ENCODE measurements around the gene C11orf91. TPM values are rescaled to one million over a fixed set of nuclear protein-coding genes. Genes with fewer than 3 reads are reported as not detected.

C11orf91 gene
- total RNA-seq, 1 donor from 2014 or later, result not detected

DNA sequence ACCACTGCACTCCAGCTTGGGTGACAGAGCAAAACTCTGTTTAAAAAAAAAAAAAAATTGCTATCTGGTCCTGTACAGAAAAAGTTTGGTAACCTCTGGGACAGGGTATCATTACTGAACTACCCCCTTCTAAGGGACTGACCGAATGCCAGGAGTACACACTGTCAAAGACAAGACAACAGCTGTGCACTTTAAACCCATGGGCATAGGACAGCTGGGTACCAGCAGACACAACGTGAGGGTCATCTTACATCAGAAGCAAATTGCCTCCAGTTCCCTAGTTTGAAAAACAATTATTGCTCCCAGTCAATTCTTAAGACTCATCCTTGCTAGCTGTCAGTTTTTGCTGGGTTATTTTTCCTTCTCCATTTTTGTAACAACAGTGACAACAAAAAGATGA, 17.8 kb upstream of the C11orf91 start:
- ATAC-seq (no peak), DNase-seq (no peak)
- intact Hi-C loops (cut with DNase I), result no loop called here
- Histone ChIP-seq H3K27ac (no peak overlapping the region), H3K27me3 (ENCODE audit: low read depth) (no peaks in the 10 kb centered on the region), H3K36me3 (peaks cover 90% of the 10 kb centered on the region), H3K4me1 (peaks cover 62% of the 10 kb centered on the region), H3K9me3 (no peaks in the 10 kb centered on the region), H3K4me3 (no peak overlapping the region)
- TF ChIP-seq, protein P1, sequence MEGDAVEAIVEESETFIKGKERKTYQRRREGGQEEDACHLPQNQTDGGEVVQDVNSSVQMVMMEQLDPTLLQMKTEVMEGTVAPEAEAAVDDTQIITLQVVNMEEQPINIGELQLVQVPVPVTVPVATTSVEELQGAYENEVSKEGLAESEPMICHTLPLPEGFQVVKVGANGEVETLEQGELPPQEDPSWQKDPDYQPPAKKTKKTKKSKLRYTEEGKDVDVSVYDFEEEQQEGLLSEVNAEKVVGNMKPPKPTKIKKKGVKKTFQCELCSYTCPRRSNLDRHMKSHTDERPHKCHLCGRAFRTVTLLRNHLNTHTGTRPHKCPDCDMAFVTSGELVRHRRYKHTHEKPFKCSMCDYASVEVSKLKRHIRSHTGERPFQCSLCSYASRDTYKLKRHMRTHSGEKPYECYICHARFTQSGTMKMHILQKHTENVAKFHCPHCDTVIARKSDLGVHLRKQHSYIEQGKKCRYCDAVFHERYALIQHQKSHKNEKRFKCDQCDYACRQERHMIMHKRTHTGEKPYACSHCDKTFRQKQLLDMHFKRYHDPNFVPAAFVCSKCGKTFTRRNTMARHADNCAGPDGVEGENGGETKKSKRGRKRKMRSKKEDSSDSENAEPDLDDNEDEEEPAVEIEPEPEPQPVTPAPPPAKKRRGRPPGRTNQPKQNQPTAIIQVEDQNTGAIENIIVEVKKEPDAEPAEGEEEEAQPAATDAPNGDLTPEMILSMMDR (IDR thresholded peaks at IDR 0.05), result no peak

DNA sequence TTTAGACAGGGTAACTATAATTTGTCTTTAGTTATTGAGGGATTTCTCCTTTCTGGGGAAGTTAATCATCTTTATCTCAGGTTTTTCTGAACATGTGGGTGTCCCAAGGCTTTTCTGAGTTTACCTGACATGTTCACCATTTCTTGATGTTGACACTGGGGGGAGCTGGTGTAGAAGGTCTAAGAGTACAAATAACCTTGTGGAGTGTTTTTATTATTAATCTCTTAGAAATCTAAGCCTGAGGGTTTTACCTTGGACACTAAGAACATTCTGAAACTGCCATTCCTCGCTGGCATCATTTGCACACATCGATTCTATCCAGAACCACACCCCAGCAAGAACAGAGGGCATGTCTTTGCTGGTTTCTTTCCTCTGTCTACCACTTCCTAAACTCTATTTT, 15.6 kb upstream of the C11orf91 start:
- no peak overlapping the region for H3K4me3 ChIP-seq
- H3K9me3 ChIP-seq, result no peaks in the 10 kb centered on the region
- intact Hi-C loops (cut with DNase I), result no loop called here
- peaks cover 45% of the 10 kb centered on the region for H3K4me1 ChIP-seq
- H3K36me3 ChIP-seq, result peaks cover 99% of the 10 kb centered on the region
- peak overlapping the region; percentile 19 for H3K27ac ChIP-seq
- ATAC-seq, result no peak
- TF ChIP-seq, protein P1 (IDR thresholded peaks at IDR 0.05), result no peak
- DNase-seq, result no peak
- no peaks in the 10 kb centered on the region for H3K27me3 ChIP-seq (ENCODE audit: low read depth)

DNA sequence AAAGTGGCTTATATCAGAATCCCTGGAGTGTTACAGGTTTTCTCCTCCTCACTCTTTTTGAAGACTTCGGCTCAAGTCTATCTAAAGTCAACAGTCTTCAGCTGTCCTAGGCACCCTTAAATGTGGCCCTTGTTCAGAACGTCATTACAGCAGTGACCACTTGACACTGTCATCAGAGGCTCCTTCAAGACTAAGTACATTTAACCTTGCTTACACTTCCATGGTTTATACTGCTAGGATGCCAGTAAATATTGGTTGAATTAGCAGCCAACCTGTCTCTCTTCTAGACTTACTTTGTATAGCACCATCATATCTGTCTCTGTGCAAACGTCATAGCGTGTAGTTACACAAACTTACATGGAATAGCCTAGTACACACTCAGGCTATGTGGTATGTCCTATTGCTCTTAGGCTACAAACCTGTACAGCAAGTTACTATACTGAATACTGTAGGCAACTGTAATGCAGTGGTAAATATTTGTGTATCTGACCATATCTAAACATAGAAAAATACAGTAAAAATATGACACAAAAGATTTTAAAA, 13.3 kb upstream of the C11orf91 start:
- TF ChIP-seq, protein P1 (IDR thresholded peaks at IDR 0.05), result no peak
- H3K36me3 ChIP-seq, result peaks cover 99% of the 10 kb centered on the region
- peaks cover 37% of the 10 kb centered on the region for H3K4me1 ChIP-seq
- peak overlapping the region; percentile 19 for H3K27ac ChIP-seq
- intact Hi-C loops (cut with DNase I), result no loop called here
- H3K9me3 ChIP-seq, result no peaks in the 10 kb centered on the region
- H3K27me3 ChIP-seq (ENCODE audit: low read depth), result no peaks in the 10 kb centered on the region
- DNase-seq, result no peak
- peak; percentile 89 to 90 for ATAC-seq
- H3K4me3 ChIP-seq, result no peak overlapping the region

DNA sequence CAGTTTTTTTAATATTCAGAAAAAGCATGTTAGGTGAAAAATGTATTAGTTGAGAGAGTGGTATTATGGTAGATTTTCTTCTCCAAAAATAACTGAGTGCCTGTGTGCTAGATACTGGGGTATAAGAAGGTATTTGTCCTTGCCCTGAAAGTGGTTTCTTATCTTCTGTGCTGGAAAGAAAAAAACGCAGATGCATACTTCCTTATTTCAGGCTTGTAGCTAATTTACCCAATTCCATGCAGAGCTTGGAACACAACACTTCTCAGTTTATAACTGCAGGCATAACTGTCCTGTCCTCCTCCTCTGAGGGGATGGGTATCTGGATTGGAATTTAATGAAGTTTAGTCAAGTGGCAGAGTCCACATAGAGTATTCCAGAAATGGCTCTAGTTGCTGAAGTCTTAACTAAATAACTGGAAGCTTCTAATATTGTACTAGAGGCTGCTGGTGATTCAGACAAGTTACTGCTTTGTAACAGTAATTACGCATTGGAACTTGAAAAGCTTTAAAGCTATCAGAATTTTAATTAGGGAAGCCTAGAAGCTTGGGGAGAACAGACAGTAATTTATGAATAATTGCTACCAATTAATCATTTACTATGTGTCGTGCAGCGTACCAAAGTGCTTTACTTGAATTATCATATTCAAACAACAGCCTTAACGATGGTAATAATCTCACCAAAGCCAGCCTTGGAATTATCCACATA, 12.7 kb upstream of the C11orf91 start:
- intact Hi-C loops (cut with DNase I), result no loop called here
- Histone ChIP-seq H3K4me1 (peaks cover 43% of the 10 kb centered on the region), H3K4me3 (no peak overlapping the region), H3K27me3 (ENCODE audit: low read depth) (no peaks in the 10 kb centered on the region), H3K36me3 (peaks cover 99% of the 10 kb centered on the region), H3K27ac (peak overlapping the region; percentile 19), H3K9me3 (no peaks in the 10 kb centered on the region)
- TF ChIP-seq, protein P1 (IDR thresholded peaks at IDR 0.05), result no peak
- DNase-seq (no peak), ATAC-seq (peak in 1 of 2 donors; percentile 47)

DNA sequence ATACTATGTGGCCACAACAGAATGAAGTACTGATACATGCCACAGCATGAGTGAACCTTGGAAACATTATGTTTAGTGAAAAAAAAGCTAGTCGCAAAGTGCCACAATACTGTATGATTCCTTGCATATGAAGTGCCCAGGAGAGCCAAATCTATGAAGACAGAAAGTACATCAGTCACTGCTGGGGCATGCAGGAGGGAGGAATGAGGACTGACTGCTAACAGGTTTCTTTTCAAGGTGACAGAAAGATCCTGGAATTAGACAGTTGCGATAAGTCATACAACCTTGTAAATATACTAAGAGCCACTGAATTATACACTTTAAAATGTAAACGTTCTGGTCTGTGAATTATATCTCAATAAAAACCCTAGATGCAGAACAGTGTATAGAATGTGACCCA, 11.8 kb upstream of the C11orf91 start:
- TF ChIP-seq, protein P1 (IDR thresholded peaks at IDR 0.05), result no peak
- no peak for ATAC-seq
- H3K36me3 ChIP-seq, result peaks cover 95% of the 10 kb centered on the region
- peaks cover 52% of the 10 kb centered on the region for H3K4me1 ChIP-seq
- intact Hi-C loops (cut with DNase I), result no loop called here
- H3K4me3 ChIP-seq, result no peak overlapping the region
- H3K27ac ChIP-seq, result no peak overlapping the region
- DNase-seq, result no peak
- no peaks in the 10 kb centered on the region for H3K27me3 ChIP-seq (ENCODE audit: low read depth)
- no peaks in the 10 kb centered on the region for H3K9me3 ChIP-seq
